IPS-18c (cell line): ENCODE measurements around the gene MAFF.
"Not testable (repeated sequence)": the region's sequence is repeated elsewhere in the genome, so short reads cannot be mapped to it uniquely, and the experiment has no call there.

ENCODE experiments used
- H3K4me3 ChIP-seq: 2 replicates; pipeline ENCODE4 v1.7.0; 2013; ENCODE audit warnings: low read depth, mild to moderate bottlenecking, low read length, moderate library complexity; ENCODE audit not compliant: insufficient read depth
- H3K9me3 ChIP-seq: one replicate; pipeline ENCODE4 v1.6.1; 2013; ENCODE audit warnings: mild to moderate bottlenecking, low read length, moderate library complexity; ENCODE audit not compliant: control insufficient read depth, insufficient read depth

Gene MAFF

GRCh38 chr22:38175206-38176118 lies 26.3 kb upstream of the MAFF start:
- no peak overlapping the region for H3K4me3 ChIP-seq
- no peaks in the 10 kb centered on the region for H3K9me3 ChIP-seq

GRCh38 chr22:38176170-38176741 lies 25.5 kb upstream of the MAFF start:
- no peaks in the 10 kb centered on the region for H3K9me3 ChIP-seq
- H3K4me3 ChIP-seq: no peak overlapping the region

GRCh38 chr22:38177044-38177443 lies 24.8 kb upstream of the MAFF start:
- Histone ChIP-seq H3K4me3 (no peak overlapping the region), H3K9me3 (no peaks in the 10 kb centered on the region)

GRCh38 chr22:38177571-38177925 lies 24.2 kb upstream of the MAFF start:
- H3K4me3 ChIP-seq, H3K9me3 ChIP-seq: not testable (repeated sequence)

GRCh38 chr22:38177926-38178604 lies 23.7 kb upstream of the MAFF start:
- no peak overlapping the region for H3K4me3 ChIP-seq
- no peaks in the 10 kb centered on the region for H3K9me3 ChIP-seq

- not testable (repeated sequence) for H3K9me3 ChIP-seq
These were observed 23.2 kb upstream of the MAFF start for GRCh38 chr22:38178605-38178937.

GRCh38 chr22:38180841-38181452 lies 20.8 kb upstream of the MAFF start:
- Histone ChIP-seq H3K4me3 (peak overlapping the region; percentile 81), H3K9me3 (no peaks in the 10 kb centered on the region)

More at GRCh38 chr22:38178605-38178937, 23.2 kb upstream of the MAFF start:
- not testable (repeated sequence) for H3K4me3 ChIP-seq

- peak within 1 kb of the TSS; percentile 81 for H3K4me3 ChIP-seq
- H3K9me3 ChIP-seq: no peaks in the 10 kb centered on the region
These were observed 20.2 kb upstream of the MAFF start, which contains the start of gene PLA2G6 for GRCh38 chr22:38181453-38182200. TSS of gene PLA2G6 (minus strand) at chr22:38181830. CDS start at chr22:38169426, 12,404 bp downstream.

GRCh38 chr22:38184788-38185187 lies 17.0 kb upstream of the MAFF start:
- Histone ChIP-seq H3K9me3 (no peaks in the 10 kb centered on the region), H3K4me3 (no peak overlapping the region)

- Histone ChIP-seq H3K4me3 (no peak overlapping the region), H3K9me3 (no peaks in the 10 kb centered on the region)
These were observed 15.4 kb upstream of the MAFF start for GRCh38 chr22:38186429-38186828.

- H3K4me3 ChIP-seq: no peak overlapping the region
- no peaks in the 10 kb centered on the region for H3K9me3 ChIP-seq
These were observed 14.2 kb upstream of the MAFF start for GRCh38 chr22:38187413-38188212.

GRCh38 chr22:38189104-38189503 lies 12.7 kb upstream of the MAFF start:
- Histone ChIP-seq H3K9me3 (no peaks in the 10 kb centered on the region), H3K4me3 (no peak overlapping the region)

GRCh38 chr22:38190581-38190980 lies 11.2 kb upstream of the MAFF start:
- H3K9me3 ChIP-seq: no peaks in the 10 kb centered on the region

GRCh38 chr22:38191055-38191454 lies 10.7 kb upstream of the MAFF start:
- Histone ChIP-seq H3K9me3 (no peaks in the 10 kb centered on the region), H3K4me3 (no peak overlapping the region)

More at GRCh38 chr22:38190581-38190980, 11.2 kb upstream of the MAFF start:
- no peak overlapping the region for H3K4me3 ChIP-seq

GRCh38 chr22:38191731-38192474 lies 9.9 kb upstream of the MAFF start:
- Histone ChIP-seq H3K9me3 (no peaks in the 10 kb centered on the region), H3K4me3 (no peak overlapping the region)

- Histone ChIP-seq H3K9me3 (no peaks in the 10 kb centered on the region), H3K4me3 (no peak overlapping the region)
These were observed 9.3 kb upstream of the MAFF start for GRCh38 chr22:38192475-38192863.
